Lower leg skin (tissue), 3 donors: ENCODE measurements around the gene SIN3B.

Experiments used
- CTCF ChIP-seq, 3 donors: fragments of 450-650 bp; IDR thresholded peaks; one replicate each; pipeline ENCODE4 v1.5.1; 2016; ENCODE audit warnings: antibody characterized with exemption in 3 of 3, mild to moderate bottlenecking in 3 of 3, moderate library complexity in 2 of 3
- POLR2A ChIP-seq, 2 donors: fragments of 450-650 bp; IDR thresholded peaks; one replicate each; pipeline ENCODE4 v1.6.1; 2016 to 2017; ENCODE audit warnings: antibody characterized with exemption in 2 of 2, mild to moderate bottlenecking in 1 of 2, moderate library complexity in 1 of 2

- TF ChIP-seq CTCF (IDR thresholded peaks at IDR 0.05) (no peak), POLR2A (IDR thresholded peaks at IDR 0.05) (no peak)
Measured at GRCh38 chr19:16851031-16851712, 22.0 kb downstream of the SIN3B start.
